Astrocyte of the cerebellum (primary cell): ENCODE results near the gene ACSF3.

Experiments
- DNase-seq: peaks from one replicate; pipeline ENCODE4 v3.0.0-alpha.2; 2011; ENCODE audit warnings: low read depth
- H3K4me3 ChIP-seq: 2 replicates; pipeline ENCODE4 v1.5.1; 2011; ENCODE audit warnings: mild to moderate bottlenecking, low read depth, low read length, moderate library complexity
- in situ Hi-C: cut with HindIII; loops from 2 replicates; pipeline ENCODE4 v1.10.0; 2017; ENCODE audit warnings: low sequenced_read_pairs
- TF ChIP-seq, protein P1 (sequence below): IDR thresholded peaks from 2 replicates; pipeline ENCODE4 v1.5.1; 2012; ENCODE audit warnings: low read length, low read depth, moderate library complexity, mild to moderate bottlenecking; ENCODE audit errors: missing control alignments

ACSF3 gene

GRCh38 chr16:89176147-89176690 lies 82.6 kb downstream of the ACSF3 start:
- TF ChIP-seq, protein P1, sequence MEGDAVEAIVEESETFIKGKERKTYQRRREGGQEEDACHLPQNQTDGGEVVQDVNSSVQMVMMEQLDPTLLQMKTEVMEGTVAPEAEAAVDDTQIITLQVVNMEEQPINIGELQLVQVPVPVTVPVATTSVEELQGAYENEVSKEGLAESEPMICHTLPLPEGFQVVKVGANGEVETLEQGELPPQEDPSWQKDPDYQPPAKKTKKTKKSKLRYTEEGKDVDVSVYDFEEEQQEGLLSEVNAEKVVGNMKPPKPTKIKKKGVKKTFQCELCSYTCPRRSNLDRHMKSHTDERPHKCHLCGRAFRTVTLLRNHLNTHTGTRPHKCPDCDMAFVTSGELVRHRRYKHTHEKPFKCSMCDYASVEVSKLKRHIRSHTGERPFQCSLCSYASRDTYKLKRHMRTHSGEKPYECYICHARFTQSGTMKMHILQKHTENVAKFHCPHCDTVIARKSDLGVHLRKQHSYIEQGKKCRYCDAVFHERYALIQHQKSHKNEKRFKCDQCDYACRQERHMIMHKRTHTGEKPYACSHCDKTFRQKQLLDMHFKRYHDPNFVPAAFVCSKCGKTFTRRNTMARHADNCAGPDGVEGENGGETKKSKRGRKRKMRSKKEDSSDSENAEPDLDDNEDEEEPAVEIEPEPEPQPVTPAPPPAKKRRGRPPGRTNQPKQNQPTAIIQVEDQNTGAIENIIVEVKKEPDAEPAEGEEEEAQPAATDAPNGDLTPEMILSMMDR, result no peak
- in situ Hi-C loops, result no loop called here
- H3K4me3 ChIP-seq, result no peak overlapping the region
- DNase-seq, result no peak

- in situ Hi-C loops, result no loop called here
Observed at GRCh38 chr16:89176717-89177116, 83.1 kb downstream of the ACSF3 start.

DNA sequence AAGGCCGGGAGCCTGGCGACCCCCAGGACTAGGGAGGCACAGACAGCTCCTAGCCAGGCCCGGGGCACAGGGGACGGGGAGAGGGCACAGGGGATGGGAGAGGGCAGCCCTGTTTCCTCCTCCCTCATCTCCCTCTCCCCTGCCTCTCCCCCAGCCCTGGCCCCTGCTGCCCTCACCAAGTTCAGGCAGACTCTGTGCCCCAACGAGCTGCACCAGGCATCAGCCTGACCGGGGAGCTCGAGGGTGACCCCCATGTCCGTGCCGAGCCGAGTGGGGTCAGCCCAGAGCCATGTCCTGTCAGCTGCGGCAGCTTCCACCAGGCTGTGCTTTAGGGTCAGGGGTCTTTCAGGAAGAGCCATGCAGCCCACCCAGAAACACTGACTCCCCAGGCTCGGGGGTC lies 83.8 kb downstream of the ACSF3 start:
- DNase-seq, result no peak
- TF ChIP-seq, protein P1, result no peak
- no peak overlapping the region for H3K4me3 ChIP-seq
- in situ Hi-C loops, result no loop called here

More at GRCh38 chr16:89176717-89177116, 83.1 kb downstream of the ACSF3 start:
- TF ChIP-seq, protein P1, result no peak
- H3K4me3 ChIP-seq, result no peak overlapping the region
- no peak for DNase-seq

- no peak for DNase-seq
- TF ChIP-seq, protein P1, result no peak
- in situ Hi-C loops, result no loop called here
- no peak overlapping the region for H3K4me3 ChIP-seq
Observed at GRCh38 chr16:89178453-89179147, 84.9 kb downstream of the ACSF3 start.

- H3K4me3 ChIP-seq, result no peak overlapping the region
- in situ Hi-C loops, result no loop called here
- TF ChIP-seq, protein P1, result no peak
- DNase-seq, result no peak
Observed at GRCh38 chr16:89179148-89179484, 85.5 kb downstream of the ACSF3 start.

DNA sequence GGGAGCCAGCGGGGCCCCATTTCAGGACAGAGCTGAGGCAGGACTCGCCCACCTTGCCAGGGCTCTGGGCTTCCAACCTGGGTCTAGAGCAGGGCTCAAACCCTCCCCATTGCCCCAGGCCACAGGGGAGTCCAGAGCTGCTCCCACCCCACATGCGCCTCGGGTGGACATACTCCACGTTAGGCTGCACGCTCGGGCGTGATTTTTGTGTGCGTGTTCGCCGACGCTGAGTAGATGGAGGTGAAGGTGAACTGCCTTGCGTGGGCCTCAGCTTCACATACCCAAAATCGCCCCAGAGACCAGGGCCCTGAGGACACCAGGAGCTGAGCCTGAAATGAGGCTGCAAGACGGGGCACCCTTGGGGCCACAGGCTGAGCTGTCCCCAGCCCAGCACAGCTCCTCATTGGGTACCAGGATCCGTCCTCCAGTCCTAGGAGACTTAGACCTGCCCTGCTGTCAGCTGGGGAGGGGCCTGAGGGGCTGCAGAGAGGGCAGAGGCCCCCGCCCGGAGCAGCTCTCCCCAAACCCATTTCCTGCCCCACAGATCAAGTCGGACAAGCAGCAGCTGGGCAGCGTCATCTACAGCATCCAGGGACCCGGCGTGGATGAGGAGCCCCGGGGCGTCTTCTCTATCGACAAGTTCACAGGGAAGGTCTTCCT lies 86.1 kb downstream of the ACSF3 start:
- TF ChIP-seq, protein P1, result no peak
- no peak overlapping the region for H3K4me3 ChIP-seq
- in situ Hi-C loops, result no loop called here
- DNase-seq, result no peak
